K562 (cell line): ENCODE measurements around the gene SLC1A2. TPM values are rescaled to one million over a fixed set of nuclear protein-coding genes. Genes with fewer than 3 reads are reported as not detected.

Experiments
- ATAC-seq: fragments of 200-7000 bp; cut with Tn5 transposase; 3 replicates; pipeline ENCODE4 v1.9.1; 2020; ENCODE audit warnings: moderate library complexity
- BruUV-seq: library from RNA; stranded (reverse); fragments of 400-500 nt; replicated peaks from 2 replicates; lab custom pipeline; 2021; lab: Mats Ljungman, UMichigan
- CTCF ChIA-PET: fragments of 300-600 bp; formaldehyde crosslinking; extraction: SDS; loops from one replicate; lab custom pipeline; 2021; ENCODE audit warnings: low intra/inter-chr PET ratio; lab: Yijun Ruan, JAX
- POLR2A ChIA-PET: fragments of 300-600, 350-650 bp; sonication (Branson Sonifier 250); formaldehyde crosslinking; extraction: SDS; loops from one replicate; lab custom pipeline; 2021; ENCODE audit warnings: antibody characterized with exemption, inconsistent platforms; lab: Yijun Ruan, JAX
- DNase-seq, 4 experiments: peaks; one replicate each; pipeline versions ENCODE4 v3.0.0 to v3.0.0-alpha.2; 2011 to 2018; ENCODE audit warnings: low spot score in 3 of 4, mixed read lengths in 3 of 4; ENCODE audit errors: extremely low read depth in 1 of 4
- FAIRE-seq: peaks from 2 replicates; lab custom pipeline; 2011; peaks lifted over from hg19 to GRCh38; lab: Jason Lieb, UNC
- H2AFZ ChIP-seq: 2 replicates; pipeline ENCODE4 v1.6.0; 2011; ENCODE audit warnings: low read depth, low read length, control low read depth, inconsistent platforms
- H3K27ac ChIP-seq: fragments of 200-600 bp; 3 replicates; pipeline ENCODE4 v1.8.0; 2011; ENCODE audit warnings: low read depth, mild to moderate bottlenecking, control low read depth, inconsistent platforms, low read length, moderate library complexity, mixed read lengths; ENCODE audit errors: extremely low read depth
- H3K27me3 ChIP-seq, 2 experiments: fragments of 300-600 bp in 1 of 2; 2 replicates in 1 of 2; 3 replicates in 1 of 2; pipeline versions ENCODE4 v1.6.0 to v1.8.0; 2011; ENCODE audit warnings: inconsistent platforms in 2 of 2, low read length in 2 of 2, mild to moderate bottlenecking in 1 of 2, mixed read lengths in 1 of 2, moderate library complexity in 1 of 2; ENCODE audit not compliant: control insufficient read depth in 2 of 2, insufficient read depth in 2 of 2
- H3K36me3 ChIP-seq: fragments of 300-600 bp; 3 replicates; pipeline ENCODE4 v1.8.0; 2011; ENCODE audit warnings: mild to moderate bottlenecking, low read length, inconsistent platforms; ENCODE audit not compliant: control insufficient read depth, insufficient read depth
- H3K4me1 ChIP-seq, 2 experiments: fragments of 200-600 bp in 1 of 2; replicated peaks in 1 of 2; 2 replicates in 1 of 2; 3 replicates in 1 of 2; pipeline versions ENCODE4 v1.5.1 to v1.8.0; 2011; ENCODE audit warnings: inconsistent platforms in 2 of 2, low read length in 2 of 2, mild to moderate bottlenecking in 1 of 2, mixed read lengths in 1 of 2, moderate library complexity in 1 of 2; ENCODE audit not compliant: control insufficient read depth in 2 of 2, insufficient read depth in 2 of 2
- H3K4me2 ChIP-seq: 2 replicates; pipeline ENCODE4 v1.6.1; 2011; ENCODE audit warnings: low read length, control low read depth, inconsistent platforms, mixed read lengths; ENCODE audit not compliant: insufficient read depth
- H3K4me3 ChIP-seq: fragments of 200-600 bp; sonication (generic), shearing (Covaris generic); 2 replicates; pipeline ENCODE4 v1.5.1; 2016; ENCODE audit warnings: control low read depth, inconsistent platforms
- H3K79me2 ChIP-seq: fragments of 200-600 bp; 3 replicates; pipeline ENCODE4 v1.8.0; 2011; ENCODE audit warnings: low read length, inconsistent platforms; ENCODE audit not compliant: control insufficient read depth, insufficient read depth
- H3K9ac ChIP-seq, 2 experiments: 2 replicates each; pipeline versions ENCODE4 v1.6.0 to v1.6.1; 2011; ENCODE audit warnings: low read depth in 2 of 2, low read length in 2 of 2, control low read depth in 1 of 2, inconsistent platforms in 1 of 2, mild to moderate bottlenecking in 1 of 2, mixed read lengths in 1 of 2; ENCODE audit not compliant: insufficient read depth in 1 of 2
- H3K9me1 ChIP-seq: one replicate; pipeline ENCODE4 v1.6.0; 2011; ENCODE audit warnings: inconsistent platforms, mild to moderate bottlenecking, low read length, moderate library complexity; ENCODE audit not compliant: control insufficient read depth, insufficient read depth
- H3K9me3 ChIP-seq: replicated peaks from 2 replicates; pipeline ENCODE4 v1.5.1; 2011; ENCODE audit warnings: low read depth, low read length, inconsistent platforms; ENCODE audit not compliant: control insufficient read depth, insufficient read depth
- H4K20me1 ChIP-seq: replicated peaks from 2 replicates; pipeline ENCODE4 v1.6.1; 2011; ENCODE audit warnings: low read length, inconsistent platforms, mixed read lengths; ENCODE audit not compliant: control insufficient read depth, insufficient read depth
- POLR3A ChIP-seq: IDR thresholded peaks from 2 replicates; pipeline ENCODE4 v1.6.1; 2011; ENCODE audit warnings: borderline replicate concordance, mild to moderate bottlenecking, moderate library complexity; ENCODE audit not compliant: insufficient read length, insufficient read depth; ENCODE audit errors: extremely low read depth
- PYGO2 ChIP-seq: fragments of 450-650 bp; IDR thresholded peaks from 2 replicates; pipeline ENCODE4 v1.6.1; 2016; ENCODE audit warnings: mild to moderate bottlenecking, missing genetic modification characterization, moderate library complexity, missing compliant biosample characterization
- SRSF9 ChIP-seq: fragments of 200-400 bp; formaldehyde crosslinking; IDR thresholded peaks from 2 replicates; pipeline ENCODE4 v1.6.1; 2017; ENCODE audit warnings: low read depth, low read length, borderline replicate concordance
- ZNF175 ChIP-seq: fragments of 200-800 bp; sonication (Bioruptor generic); IDR thresholded peaks from 2 replicates; pipeline ENCODE4 v1.6.1; 2016; ENCODE audit warnings: low read depth, mild to moderate bottlenecking, missing genetic modification characterization, missing compliant biosample characterization
- WGBS: fragments of 100-300 bp; shearing (Covaris generic); methylation state at CpG from one replicate; pipeline ENCODE4 v1.1.6; 2016; ENCODE audit warnings: low coverage, mixed read lengths; ENCODE audit not compliant: insufficient coverage; ENCODE audit errors: missing lambda C conversion rate; 5-methylcytosine and 5-hydroxymethylcytosine counted together
- in situ Hi-C: fragments of 300-500 bp; cut with MboI; formaldehyde crosslinking; loops from 4 replicates; pipeline ENCODE4 v1.15.0; 2018; ENCODE audit warnings: inconsistent platforms, mixed read lengths
- intact Hi-C: fragments of 100-400 bp; cut with micrococcal nuclease; formaldehyde crosslinking; loops from 2 replicates; pipeline ENCODE4 v1.14.2; 2022
- polyA plus RNA-seq, 8 experiments: library from polyadenylated mRNA; depleted of rRNA in 4 of 8; stranded (reverse) in 5 of 8; unstranded in 3 of 8; fragments of >200 nt; fragmentation: Nextera tagmentation in 2 of 8; fragmentation: Illumina TruSeq in 1 of 8; extraction: Ambion mirVana in 2 of 8; extraction: Trizol in 1 of 8; gene quantifications; 2 replicates each; pipeline versions ENCODE4 v1.2.1 to v1.2.3, GENCODE V29; 2011 to 2014; ENCODE audit warnings: inconsistent platforms in 1 of 8, missing spikeins in 1 of 8
- total RNA-seq, 7 experiments: library from RNA; depleted of rRNA in 6 of 7; stranded (reverse); fragments of >200 nt in 6 of 7; fragmentation: Illumina TruSeq in 2 of 7; extraction: Trizol in 2 of 7; gene quantifications; 2 replicates each; pipeline versions ENCODE4 v1.2.1 to v1.2.3, GENCODE V29; 2011 to 2021; ENCODE audit warnings: low replicate concordance in 1 of 7
- TF ChIP-seq, protein P1 (sequence below): sonication (generic); formaldehyde crosslinking; IDR thresholded peaks from 2 replicates; pipeline ENCODE4 v1.5.0; 2020; ENCODE audit warnings: missing genetic modification reagents

Gene SLC1A2
- total and polyA plus RNA-seq, 9 of the 15 experiments (the other 6 are each of a cell fraction or from before 2014, with no cell fraction given), result 0.03 to 0.07 (median 0.04) TPM; not detected in 5

DNA sequence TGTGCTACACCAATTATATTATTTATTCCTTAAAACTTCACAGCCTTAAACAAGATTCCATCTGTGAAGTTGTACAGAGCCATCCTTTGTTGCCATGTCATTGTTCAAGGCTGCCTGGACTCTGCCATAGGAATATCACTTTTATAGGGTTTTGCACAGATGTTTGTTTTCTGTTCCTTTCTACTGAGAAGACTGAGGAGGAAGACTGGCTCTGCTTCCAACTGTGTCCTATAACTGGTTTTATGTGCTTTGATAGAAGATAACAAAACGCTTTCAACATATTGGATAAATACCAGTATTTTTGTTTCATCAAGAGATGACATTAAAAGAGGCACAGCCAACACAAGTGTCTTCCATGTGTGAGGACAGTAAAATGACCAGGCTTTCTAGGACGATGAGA, 159.8 kb downstream of the SLC1A2 start:
- in situ Hi-C loops, result no loop called here
- H3K4me2 ChIP-seq, result no peak overlapping the region
- no peak overlapping the region for H2AFZ ChIP-seq
- DNase-seq, result no peak
- 0% methylated on average over 2 of the region's 2 CpGs for WGBS
- ChIA-PET CTCF (no interaction called here), POLR2A (no interaction called here)
- H3K79me2 ChIP-seq, result no peaks in the 10 kb centered on the region
- H3K27me3 ChIP-seq, result peaks cover 0 to 5% of the 10 kb centered on the region in 2 experiments; a peak in 3 of 5 replicates
- no peaks in the 10 kb centered on the region for H3K36me3 ChIP-seq
- H3K4me1 ChIP-seq, result no peaks in the 10 kb centered on the region
- no peak for TF ChIP-seq ZNF175 (CRISPR knock-in tag)
- TF ChIP-seq PYGO2 (tag), result no peak
- TF ChIP-seq, protein P1, sequence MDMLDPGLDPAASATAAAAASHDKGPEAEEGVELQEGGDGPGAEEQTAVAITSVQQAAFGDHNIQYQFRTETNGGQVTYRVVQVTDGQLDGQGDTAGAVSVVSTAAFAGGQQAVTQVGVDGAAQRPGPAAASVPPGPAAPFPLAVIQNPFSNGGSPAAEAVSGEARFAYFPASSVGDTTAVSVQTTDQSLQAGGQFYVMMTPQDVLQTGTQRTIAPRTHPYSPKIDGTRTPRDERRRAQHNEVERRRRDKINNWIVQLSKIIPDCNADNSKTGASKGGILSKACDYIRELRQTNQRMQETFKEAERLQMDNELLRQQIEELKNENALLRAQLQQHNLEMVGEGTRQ (CRISPR knock-in tag), result no peak
- TF ChIP-seq, all 486 proteins: peak for 0
- no peak for FAIRE-seq
- intact Hi-C loops, result no loop called here
- H3K9me3 ChIP-seq, result no peaks in the 10 kb centered on the region
- H3K27ac ChIP-seq, result no peak overlapping the region
- H3K4me3 ChIP-seq, result no peak overlapping the region
- H3K9me1 ChIP-seq, result no peaks in the 10 kb centered on the region
- no peak overlapping the region for H3K9ac ChIP-seq
- no peak for ATAC-seq
- H4K20me1 ChIP-seq, result no peaks in the 10 kb centered on the region; the same call in 1 of the 2 replicates
- no TSS peak for BruUV-seq

DNA sequence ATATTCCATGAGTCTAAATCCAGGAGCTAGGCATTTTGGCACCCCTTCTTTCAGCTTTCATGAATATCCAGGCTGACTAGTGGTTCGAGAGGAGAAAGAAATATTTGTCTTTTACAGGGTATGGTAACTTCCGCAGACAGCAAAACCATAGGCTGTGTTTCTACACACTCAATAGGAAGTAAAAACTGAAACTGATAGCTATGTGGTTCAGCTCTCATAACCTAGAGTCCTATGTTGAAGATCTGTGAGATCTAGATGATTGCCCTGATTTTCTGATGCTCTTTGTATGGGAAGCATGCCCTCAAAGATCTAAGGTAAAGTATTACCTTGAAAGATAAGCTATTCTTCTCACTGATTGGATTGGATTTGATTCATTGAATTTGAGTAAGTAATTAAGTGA, 162.1 kb downstream of the SLC1A2 start:
- BruUV-seq, result no TSS peak
- in situ Hi-C loops, result no loop called here
- Histone ChIP-seq H3K9me3 (no peaks in the 10 kb centered on the region), H3K4me1 (no peaks in the 10 kb centered on the region), H3K27ac (no peak overlapping the region), H3K79me2 (no peaks in the 10 kb centered on the region), H3K27me3 (peaks cover 2 to 9% of the 10 kb centered on the region in 2 experiments; a peak in 4 of 5 replicates), H3K4me2 (no peak overlapping the region), H3K9me1 (no peaks in the 10 kb centered on the region), H3K36me3 (no peaks in the 10 kb centered on the region), H2AFZ (no peak overlapping the region), H4K20me1 (no peaks in the 10 kb centered on the region; the same call in 1 of the 2 replicates), H3K4me3 (no peak overlapping the region), H3K9ac (no peak overlapping the region)
- FAIRE-seq (no peak), DNase-seq (no peak), ATAC-seq (no peak)
- POLR2A ChIA-PET, result interaction anchor here (0.5 to 0.7 kb wide), 2 partner anchors 9 to 54 kb away, joined by 3 read pairs; no protein-coding TSS in a partner anchor
- TF ChIP-seq POLR3A (no peak), SRSF9 (no peak)
- intact Hi-C loops, result no loop called here
- CTCF ChIA-PET, result no interaction called here
- 0% methylated on average over 2 of the region's 2 CpGs for WGBS
